EH (cell line): ENCODE measurements around the gene PSMG4.

Experiments used
- DNase-seq: peaks from one replicate; pipeline ENCODE4 v3.0.0-alpha.2; 2015; ENCODE audit warnings: low read depth

Gene PSMG4

DNA sequence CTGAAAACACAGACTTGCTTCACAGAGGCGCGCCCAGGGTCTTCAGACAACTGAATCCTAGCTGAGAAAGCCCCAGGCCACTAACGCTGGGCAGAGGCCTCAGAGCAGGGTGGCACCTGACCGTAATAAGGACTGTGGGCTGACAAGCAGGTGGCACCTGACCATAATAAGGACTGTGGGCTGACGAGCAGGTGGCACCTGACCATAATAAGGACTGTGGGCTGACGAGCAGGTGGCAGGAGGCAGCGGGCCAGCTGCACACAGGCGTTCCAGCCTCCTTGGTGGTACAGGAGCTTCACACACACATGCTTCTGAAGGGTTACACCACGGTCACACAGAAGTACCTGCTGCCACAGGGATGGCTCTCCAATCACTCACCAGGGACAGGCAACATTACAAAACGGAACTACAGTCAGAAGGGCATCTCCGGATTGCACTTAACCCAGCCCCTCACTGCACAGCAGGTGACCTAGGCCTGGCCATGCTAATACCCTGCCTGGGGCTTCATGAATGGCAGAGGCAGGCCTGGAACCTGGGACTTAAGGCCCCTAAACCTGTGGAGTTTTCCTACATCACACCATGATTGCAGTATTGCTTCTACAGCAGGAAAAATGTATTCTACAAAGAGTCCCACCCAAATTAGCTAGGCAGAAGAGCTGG is 50.8 kb downstream of the PSMG4 start:
- DNase-seq = no peak

- no peak for DNase-seq
Observed at GRCh38 chr6:3310051-3310448, 51.3 kb downstream of the PSMG4 start.

GRCh38 chr6:3310703-3311102 is 52.0 kb downstream of the PSMG4 start:
- DNase-seq = no peak

- DNase-seq = no peak
Observed at GRCh38 chr6:3311826-3312225, 53.1 kb downstream of the PSMG4 start.

GRCh38 chr6:3312604-3313231 is 54.0 kb downstream of the PSMG4 start:
- DNase-seq = no peak

DNA sequence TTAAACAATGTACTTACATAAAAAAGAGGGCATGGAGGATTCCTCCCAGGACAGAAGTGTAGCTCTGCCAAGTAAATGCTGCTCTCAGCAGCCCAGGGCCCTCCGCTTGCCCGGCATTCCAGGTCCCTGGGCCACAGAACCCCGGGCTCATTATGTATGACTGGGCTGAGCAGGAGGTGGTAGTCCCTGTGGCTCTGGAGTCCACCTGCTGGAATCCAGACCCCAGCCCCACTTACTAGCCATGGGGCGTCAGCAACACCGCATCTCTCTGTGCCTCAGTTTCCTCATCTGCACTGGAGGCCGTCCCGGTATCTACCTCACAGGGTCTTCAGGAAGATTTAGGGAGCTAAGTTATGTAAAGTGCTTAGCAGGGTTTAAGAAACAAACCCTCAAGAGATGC is 55.4 kb downstream of the PSMG4 start:
- DNase-seq = no peak

GRCh38 chr6:3314621-3315467 is 56.1 kb downstream of the PSMG4 start:
- no peak for DNase-seq

- DNase-seq = no peak
Observed at GRCh38 chr6:3315841-3316240, 57.1 kb downstream of the PSMG4 start.

GRCh38 chr6:3316331-3316730 is 57.6 kb downstream of the PSMG4 start:
- DNase-seq = no peak

DNA sequence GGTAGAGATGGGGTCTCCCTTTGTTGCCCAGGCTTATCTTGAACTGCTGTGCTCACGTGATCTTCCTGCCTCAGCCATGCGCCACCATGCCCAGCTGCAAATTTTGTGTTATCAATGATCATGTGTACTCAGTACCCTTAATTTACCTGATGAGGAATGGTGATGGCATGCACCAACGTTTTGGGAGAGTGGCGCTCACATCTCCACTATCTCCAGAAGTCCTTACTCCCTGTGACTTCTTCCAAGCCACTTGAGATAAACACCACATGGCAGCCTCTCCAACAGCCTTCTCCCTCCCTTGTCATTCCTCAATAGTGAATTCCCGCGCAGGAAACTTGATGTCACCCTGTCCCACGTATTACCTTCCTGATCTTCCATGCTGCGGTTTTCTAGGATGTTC is 58.1 kb downstream of the PSMG4 start:
- no peak for DNase-seq
